Osteocyte (in vitro differentiated cells): ENCODE results near the gene BCAT1. TPM values are rescaled to one million over a fixed set of nuclear protein-coding genes. Genes with fewer than 3 reads are reported as not detected.

Source experiments
- DNase-seq: peaks from one replicate; pipeline ENCODE4 v3.0.0; 2021; ENCODE audit warnings: mixed read lengths; ENCODE audit not compliant: unreplicated experiment; ENCODE audit errors: extremely low spot score
- H3K27ac Mint-ChIP-seq: one replicate; pipeline ENCODE4 v1.8.0; 2021; ENCODE audit warnings: mild to moderate bottlenecking, mixed read lengths; ENCODE audit not compliant: unreplicated experiment
- H3K27me3 Mint-ChIP-seq: one replicate; pipeline ENCODE4 v1.8.0; 2021; ENCODE audit warnings: mixed read lengths; ENCODE audit not compliant: unreplicated experiment
- H3K36me3 Mint-ChIP-seq: one replicate; pipeline ENCODE4 v1.8.0; 2021; ENCODE audit warnings: mixed read lengths; ENCODE audit not compliant: unreplicated experiment
- H3K4me1 Mint-ChIP-seq: one replicate; pipeline ENCODE4 v1.8.0; 2021; ENCODE audit warnings: mixed read lengths; ENCODE audit not compliant: unreplicated experiment
- H3K4me3 Mint-ChIP-seq: one replicate; pipeline ENCODE4 v1.8.0; 2021; ENCODE audit warnings: mild to moderate bottlenecking, moderate library complexity, mixed read lengths; ENCODE audit not compliant: unreplicated experiment
- H3K9me3 Mint-ChIP-seq: one replicate; pipeline ENCODE4 v1.8.0; 2021; ENCODE audit warnings: mixed read lengths; ENCODE audit not compliant: unreplicated experiment
- total RNA-seq: library from RNA; stranded (reverse); gene quantifications from 2 replicates; pipeline ENCODE4 v1.2.1, GENCODE V29; 2021
- TF ChIP-seq, protein P1 (sequence below): fragments of 200-600 bp; sonication (generic); IDR thresholded peaks from 2 replicates; pipeline ENCODE4 v1.5.0; 2021; ENCODE audit warnings: antibody characterized with exemption, mild to moderate bottlenecking, moderate library complexity

BCAT1 gene
- total RNA-seq, 1 donor from 2014 or later, result 155 TPM

DNA sequence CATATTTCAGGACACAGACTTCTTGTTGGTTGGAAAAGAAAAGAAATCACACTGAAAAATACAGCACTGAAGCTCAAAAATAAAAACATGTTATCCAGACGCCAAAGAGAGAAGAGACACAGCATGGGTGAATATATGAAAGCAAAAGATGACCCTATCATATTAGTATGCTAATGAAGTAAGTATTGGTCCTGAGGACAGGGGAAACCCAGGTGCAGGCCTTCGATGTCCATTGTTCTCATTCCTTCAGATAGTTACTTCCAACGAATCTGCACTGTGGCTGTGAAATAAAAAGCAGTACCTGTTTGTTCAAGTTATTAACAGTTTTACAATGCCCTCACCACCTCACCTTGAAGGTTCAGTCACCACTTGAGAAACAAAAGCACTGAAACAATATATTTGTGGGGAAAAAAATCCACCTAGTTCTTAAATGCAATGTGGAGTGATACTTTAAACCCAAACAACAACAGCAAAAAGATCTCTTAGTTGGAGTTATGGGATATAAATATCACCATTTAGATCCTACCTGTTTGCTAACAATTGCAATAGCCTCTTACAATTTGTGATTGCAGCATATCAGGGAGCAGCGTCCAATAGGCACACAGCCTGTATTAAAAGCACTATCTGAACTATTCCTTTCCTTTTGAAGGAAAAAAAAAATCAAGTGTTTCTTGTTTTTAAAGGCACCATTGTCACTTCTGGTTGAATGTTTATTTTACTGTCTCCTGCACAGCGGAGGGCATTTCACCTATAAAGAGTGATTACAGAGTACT lies 188.1 kb downstream of the BCAT1 start:
- DNase-seq, result no peak
- Mint-ChIP-seq H3K4me3 (no peak overlapping the region), H3K9me3 (no peaks in the 10 kb centered on the region), H3K27me3 (no peaks in the 10 kb centered on the region), H3K27ac (no peak overlapping the region), H3K4me1 (peaks cover 14% of the 10 kb centered on the region), H3K36me3 (no peaks in the 10 kb centered on the region)
- TF ChIP-seq, protein P1, sequence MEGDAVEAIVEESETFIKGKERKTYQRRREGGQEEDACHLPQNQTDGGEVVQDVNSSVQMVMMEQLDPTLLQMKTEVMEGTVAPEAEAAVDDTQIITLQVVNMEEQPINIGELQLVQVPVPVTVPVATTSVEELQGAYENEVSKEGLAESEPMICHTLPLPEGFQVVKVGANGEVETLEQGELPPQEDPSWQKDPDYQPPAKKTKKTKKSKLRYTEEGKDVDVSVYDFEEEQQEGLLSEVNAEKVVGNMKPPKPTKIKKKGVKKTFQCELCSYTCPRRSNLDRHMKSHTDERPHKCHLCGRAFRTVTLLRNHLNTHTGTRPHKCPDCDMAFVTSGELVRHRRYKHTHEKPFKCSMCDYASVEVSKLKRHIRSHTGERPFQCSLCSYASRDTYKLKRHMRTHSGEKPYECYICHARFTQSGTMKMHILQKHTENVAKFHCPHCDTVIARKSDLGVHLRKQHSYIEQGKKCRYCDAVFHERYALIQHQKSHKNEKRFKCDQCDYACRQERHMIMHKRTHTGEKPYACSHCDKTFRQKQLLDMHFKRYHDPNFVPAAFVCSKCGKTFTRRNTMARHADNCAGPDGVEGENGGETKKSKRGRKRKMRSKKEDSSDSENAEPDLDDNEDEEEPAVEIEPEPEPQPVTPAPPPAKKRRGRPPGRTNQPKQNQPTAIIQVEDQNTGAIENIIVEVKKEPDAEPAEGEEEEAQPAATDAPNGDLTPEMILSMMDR, result no peak

DNA sequence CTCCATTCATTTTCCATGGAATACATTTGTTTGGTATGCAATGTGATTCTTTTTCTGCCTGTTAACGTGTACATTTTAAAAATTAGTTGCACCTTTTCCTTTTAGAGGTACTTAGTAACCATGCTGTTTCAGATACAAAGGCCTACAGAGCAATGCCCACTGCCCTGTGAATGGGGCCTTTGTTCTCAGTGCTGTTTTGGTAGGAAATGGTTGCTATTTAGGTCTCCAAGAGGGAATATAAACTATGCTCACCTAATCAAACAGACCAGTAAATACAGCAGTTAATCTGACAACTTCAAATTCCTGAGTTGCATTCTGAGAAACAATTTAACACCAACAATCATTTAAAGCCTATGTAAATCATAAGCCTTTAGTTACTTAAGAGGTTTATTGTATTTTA lies 188.7 kb downstream of the BCAT1 start:
- Mint-ChIP-seq H3K4me1 (peaks cover 15% of the 10 kb centered on the region), H3K36me3 (no peaks in the 10 kb centered on the region), H3K4me3 (no peak overlapping the region), H3K9me3 (no peaks in the 10 kb centered on the region), H3K27ac (no peak overlapping the region), H3K27me3 (no peaks in the 10 kb centered on the region)
- no peak for DNase-seq
- TF ChIP-seq, protein P1, result no peak

Other genes with a start within 250 kb of the BCAT1 start
- gene DNAI7, start 246.1 kb upstream of the BCAT1 start, total RNA-seq, result 0.30 TPM in 1 of 2 replicates, not detected in the other
- 16.3 and 17.9 TPM in 2 replicates for gene ETFRF1, start 246.1 kb upstream of the BCAT1 start, total RNA-seq